K562 (cell line): ENCODE measurements around the gene KIF3B. TPM values are rescaled to one million over a fixed set of nuclear protein-coding genes. Genes with fewer than 3 reads are reported as not detected.
A peak's percentile ranks its signal among the peaks of the same experiment; 100 is the strongest.

Experiments
- CBX5 ChIP-seq: IDR thresholded peaks from 2 replicates; pipeline ENCODE4 v1.6.1; 2014; ENCODE audit warnings: low read depth, borderline replicate concordance
- CC2D1A ChIP-seq: fragments of 450-650 bp; IDR thresholded peaks from 2 replicates; pipeline ENCODE4 v1.6.1; 2017; ENCODE audit warnings: mild to moderate bottlenecking
- CHD2 ChIP-seq: IDR thresholded peaks from 2 replicates; pipeline ENCODE4 v1.6.1; 2011; ENCODE audit warnings: low read depth, low read length
- FOSL1 ChIP-seq: fragments of 200-800 bp; sonication (Bioruptor generic); conservative IDR thresholded peaks from 2 replicates; pipeline ENCODE4 v1.6.1; 2016; ENCODE audit warnings: missing genetic modification characterization, missing compliant biosample characterization
- FOXK2 ChIP-seq, 2 experiments: fragments of 450-650 bp; IDR thresholded peaks in 1 of 2; conservative IDR thresholded peaks in 1 of 2; 2 replicates each; pipeline ENCODE4 v1.6.1; 2016; ENCODE audit warnings: low read depth in 2 of 2, mild to moderate bottlenecking in 1 of 2
- GABPB1 ChIP-seq: sonication (generic); formaldehyde crosslinking; IDR thresholded peaks from 2 replicates; pipeline ENCODE4 v1.8.0; 2022; ENCODE audit warnings: mild to moderate bottlenecking, missing genetic modification reagents
- GATAD2B ChIP-seq: fragments of 450-650 bp; IDR thresholded peaks from 2 replicates; pipeline ENCODE4 v1.6.1; 2017; ENCODE audit warnings: mild to moderate bottlenecking, borderline replicate concordance
- HNRNPH1 ChIP-seq: fragments of 200-400 bp; formaldehyde crosslinking; optimal IDR thresholded peaks from 2 replicates; pipeline ENCODE3; 2017; ENCODE audit warnings: low read depth, mild to moderate bottlenecking, low read length, moderate library complexity
- IFI16 ChIP-seq: fragments of 250-450 bp; sonication (Bioruptor Pico); IDR thresholded peaks from 2 replicates; pipeline ENCODE4 v2.1.2; 2022; ENCODE audit warnings: mild to moderate bottlenecking, inconsistent platforms
- KLF13 ChIP-seq: fragments of 450-650 bp; IDR thresholded peaks from 2 replicates; pipeline ENCODE4 v1.6.1; 2016; ENCODE audit warnings: missing genetic modification characterization, low read depth, mild to moderate bottlenecking, missing compliant biosample characterization, moderate library complexity, borderline replicate concordance
- KLF16 ChIP-seq: IDR thresholded peaks from 2 replicates; pipeline ENCODE4 v1.6.1; 2016; ENCODE audit warnings: antibody characterized with exemption
- MBD2 ChIP-seq: sonication (generic); IDR thresholded peaks from 2 replicates; pipeline ENCODE4 v1.6.1; 2016; ENCODE audit warnings: low read depth, borderline replicate concordance
- MEIS2 ChIP-seq: fragments of 450-650 bp; IDR thresholded peaks from 2 replicates; pipeline ENCODE4 v1.6.1; 2014; ENCODE audit warnings: mild to moderate bottlenecking; ENCODE audit not compliant: partially characterized antibody
- MTA2 ChIP-seq: fragments of 450-650 bp; IDR thresholded peaks from 2 replicates; pipeline ENCODE4 v1.6.1; 2016; ENCODE audit warnings: low read depth
- NFIC ChIP-seq: fragments of 450-650 bp; IDR thresholded peaks from 2 replicates; pipeline ENCODE4 v1.6.1; 2017; ENCODE audit warnings: mild to moderate bottlenecking, inconsistent platforms
- SIN3B ChIP-seq: fragments of 450-650 bp; IDR thresholded peaks from 2 replicates; pipeline ENCODE4 v1.6.1; 2017; ENCODE audit warnings: low read depth, mild to moderate bottlenecking, moderate library complexity
- SMARCC2 ChIP-seq: fragments of 450-650 bp; IDR thresholded peaks from 2 replicates; pipeline ENCODE4 v1.6.1; 2017; ENCODE audit warnings: antibody characterized with exemption, moderate library complexity, mild to moderate bottlenecking, low read depth
- SRSF1 ChIP-seq: fragments of 200-400 bp; formaldehyde crosslinking; IDR thresholded peaks from 2 replicates; pipeline ENCODE4 v1.6.1; 2017; ENCODE audit warnings: mild to moderate bottlenecking, low read depth, low read length, moderate library complexity
- TCF15 ChIP-seq: fragments of 250-450 bp; sonication (Bioruptor Pico); IDR thresholded peaks from 2 replicates; pipeline ENCODE4 v1.8.0; 2022; ENCODE audit warnings: moderate library complexity, mild to moderate bottlenecking, inconsistent platforms
- TSC22D4 ChIP-seq: fragments of 450-650 bp; IDR thresholded peaks from 2 replicates; pipeline ENCODE4 v1.6.1; 2016; ENCODE audit warnings: missing genetic modification characterization, missing biosample characterization, control low read depth
- VEZF1 ChIP-seq: fragments of 200-800 bp; sonication (Bioruptor generic); IDR thresholded peaks from 2 replicates; pipeline ENCODE4 v1.6.1; 2017; ENCODE audit warnings: missing genetic modification characterization, missing compliant biosample characterization
- ZNF431 ChIP-seq: sonication (generic); formaldehyde crosslinking; IDR thresholded peaks from 2 replicates; pipeline ENCODE4 v1.8.0; 2022; ENCODE audit warnings: mild to moderate bottlenecking, missing genetic modification reagents
- ZNF589 ChIP-seq: fragments of 200-800 bp; sonication (Bioruptor generic); IDR thresholded peaks from 2 replicates; pipeline ENCODE4 v1.6.1; 2016; ENCODE audit warnings: low read depth, missing genetic modification characterization, missing compliant biosample characterization
- ZNF609 ChIP-seq: sonication (generic); formaldehyde crosslinking; IDR thresholded peaks from 2 replicates; pipeline ENCODE4 v1.8.1; 2023; ENCODE audit warnings: missing genetic modification reagents, mild to moderate bottlenecking, borderline replicate concordance
- polyA plus RNA-seq, 8 experiments: library from polyadenylated mRNA; depleted of rRNA in 4 of 8; stranded (reverse) in 5 of 8; unstranded in 3 of 8; fragments of >200 nt; fragmentation: Nextera tagmentation in 2 of 8; fragmentation: Illumina TruSeq in 1 of 8; extraction: Ambion mirVana in 2 of 8; extraction: Trizol in 1 of 8; gene quantifications; 2 replicates each; pipeline versions ENCODE4 v1.2.1 to v1.2.3, GENCODE V29; 2011 to 2014; ENCODE audit warnings: inconsistent platforms in 1 of 8, missing spikeins in 1 of 8
- total RNA-seq, 7 experiments: library from RNA; depleted of rRNA in 6 of 7; stranded (reverse); fragments of >200 nt in 6 of 7; fragmentation: Illumina TruSeq in 2 of 7; extraction: Trizol in 2 of 7; gene quantifications; 2 replicates each; pipeline versions ENCODE4 v1.2.1 to v1.2.3, GENCODE V29; 2011 to 2021; ENCODE audit warnings: low replicate concordance in 1 of 7

KIF3B gene
- total and polyA plus RNA-seq, 9 of the 15 experiments (the other 6 are each of a cell fraction or from before 2014, with no cell fraction given): 2.9 to 12.3 (median 8.6) TPM

- no peak for TF ChIP-seq VEZF1 (CRISPR knock-in tag)
- no peak for TF ChIP-seq NFIC
- TF ChIP-seq MEIS2: peak; percentile 13
- no peak for TF ChIP-seq SIN3B
- TF ChIP-seq MTA2: no peak
- TF ChIP-seq CHD2: no peak
- TF ChIP-seq ZNF609 (CRISPR knock-in tag): no peak
- peak; percentile 22; the same call in 1 of the 2 replicates for TF ChIP-seq KLF16
- no peak for TF ChIP-seq GABPB1 (CRISPR knock-in tag)
- peak; percentile 59; the same call in 1 of the 2 replicates for TF ChIP-seq SMARCC2
- peak; percentile 90 for TF ChIP-seq FOSL1 (tag)
- TF ChIP-seq CC2D1A: no peak
- no peak for TF ChIP-seq TCF15 (CRISPR knock-in tag)
- TF ChIP-seq FOXK2 (conservative IDR thresholded peaks at IDR 0.05 in 1 of 2, IDR thresholded peaks at IDR 0.05 in 1 of 2; ENCODE audit: low read depth in 2 of 2): no peak
- no peak for TF ChIP-seq CBX5
- TF ChIP-seq ZNF431 (CRISPR knock-in tag): no peak
- no peak for TF ChIP-seq GATAD2B
- no peak for TF ChIP-seq SRSF1
- no peak for TF ChIP-seq ZNF589 (CRISPR knock-in tag)
- TF ChIP-seq TSC22D4 (tag): no peak
- TF ChIP-seq HNRNPH1: no peak
- TF ChIP-seq IFI16: no peak
- no peak for TF ChIP-seq KLF13
- no peak for TF ChIP-seq MBD2
These were observed 77.4 kb downstream of the KIF3B start (continued) for GRCh38 chr20:32354592-32355416.
